ENCODE results near the gene IFT122.
"Not testable (repeated sequence)": the region's sequence is repeated elsewhere in the genome, so short reads cannot be mapped to it uniquely, and the experiment has no call there.

Gene IFT122

DNA sequence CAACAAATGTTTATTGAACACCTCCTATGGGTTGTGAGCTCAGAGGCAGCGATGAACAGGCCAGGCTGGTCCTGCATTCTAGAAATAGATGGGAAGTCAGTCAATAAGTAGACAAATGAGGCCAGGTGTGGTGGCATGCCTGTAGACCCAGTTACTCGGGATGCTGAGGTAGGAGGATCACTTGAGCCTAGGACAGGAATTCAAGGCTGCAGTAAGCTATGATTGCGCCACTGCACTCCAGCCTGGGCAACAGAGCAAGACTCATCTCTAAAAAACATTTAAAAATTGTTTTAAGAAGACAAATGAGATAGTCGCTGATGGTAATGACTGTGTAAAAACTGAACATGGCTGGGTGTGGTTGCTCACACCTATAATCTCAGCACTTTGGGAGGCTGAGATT, 84.1 kb downstream of the IFT122 start:
- DNase-seq = no peak

DNA sequence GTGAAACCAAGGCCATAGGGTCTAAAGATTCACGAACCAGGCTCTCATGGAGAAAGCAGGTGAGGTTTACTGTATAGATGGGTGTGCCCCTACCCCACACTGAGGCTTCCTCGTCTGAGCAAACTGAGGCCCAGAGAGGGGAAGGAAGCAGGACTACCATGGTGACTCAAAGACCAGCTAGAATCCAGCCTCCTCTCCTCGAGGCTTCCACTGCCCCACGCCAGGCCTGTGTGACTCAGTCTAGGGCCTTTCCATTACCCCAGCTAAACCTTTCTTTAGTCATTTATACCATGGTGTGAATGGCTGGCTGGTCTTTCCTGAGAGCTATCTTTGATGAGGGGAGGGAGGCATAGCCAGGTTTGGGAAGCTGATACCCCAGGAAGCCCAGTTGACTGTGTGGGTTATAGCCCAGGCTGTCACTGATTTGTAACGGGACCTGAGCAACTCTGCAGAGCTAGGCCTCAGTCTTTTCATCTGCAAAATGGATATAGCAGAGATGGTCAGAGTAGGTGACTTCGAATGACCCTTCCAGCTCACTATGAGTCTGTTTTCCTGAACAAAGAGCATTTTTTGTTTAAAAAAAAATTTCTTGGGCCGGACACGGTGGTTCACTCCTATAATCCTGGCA, 85.4 kb downstream of the IFT122 start:
- DNase-seq = peak; percentile 45

DNA sequence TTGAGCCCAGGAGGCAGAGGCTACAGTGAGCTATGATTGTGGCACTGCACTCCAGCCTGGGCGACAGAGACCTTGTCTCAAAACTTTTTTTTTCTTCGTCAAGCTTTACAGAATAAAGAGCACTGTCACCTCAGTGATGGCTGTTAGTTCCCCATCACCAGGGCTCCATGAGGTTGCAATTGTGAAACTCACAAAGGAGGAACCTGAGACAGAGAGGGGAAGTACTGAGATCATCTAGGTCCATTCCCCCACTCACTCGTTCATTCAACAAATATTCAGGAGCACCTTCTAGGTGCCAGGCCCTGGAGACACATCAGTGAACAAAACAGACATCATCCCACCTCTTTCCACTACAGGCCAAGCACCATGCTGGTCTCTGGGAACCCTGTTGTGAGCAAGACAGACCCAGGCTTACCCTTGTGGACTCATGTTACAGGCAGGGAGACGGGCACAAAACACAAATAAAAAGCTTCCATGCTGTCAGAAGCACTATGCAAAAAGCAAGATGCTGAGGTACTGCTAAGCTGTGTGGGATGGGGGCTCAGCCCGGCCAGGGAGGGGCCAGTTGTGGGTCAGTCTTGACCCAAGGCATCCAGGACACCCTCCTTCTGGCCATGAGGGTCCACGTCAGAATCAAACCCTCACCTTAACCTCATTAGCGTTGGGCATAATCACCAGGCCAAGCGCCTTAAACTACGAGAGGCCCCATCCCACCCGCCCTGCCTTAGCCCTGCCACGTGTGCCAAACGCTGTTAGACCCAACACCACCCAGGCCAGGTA, 86.3 kb downstream of the IFT122 start:
- DNase-seq = no peak

DNA sequence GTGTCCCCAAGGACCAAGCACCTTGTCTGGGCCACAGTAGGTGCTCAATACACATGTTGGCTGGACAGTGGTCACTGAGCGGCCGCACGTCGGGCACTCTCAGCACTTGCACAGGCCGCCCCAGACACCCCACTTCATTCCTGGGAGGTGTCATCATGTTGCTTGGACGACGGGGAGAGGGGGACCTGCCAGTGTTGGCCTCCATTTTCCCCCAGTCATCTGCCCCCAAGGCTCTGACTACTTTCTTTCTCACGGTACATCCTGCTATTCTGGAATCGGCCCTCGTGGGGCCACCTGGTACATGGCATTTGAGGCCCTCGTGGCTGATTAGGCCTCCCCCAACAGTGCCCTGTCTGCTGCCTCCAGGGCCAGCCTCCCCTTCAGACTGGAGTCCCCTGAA, 87.2 kb downstream of the IFT122 start:
- no peak for DNase-seq

DNA sequence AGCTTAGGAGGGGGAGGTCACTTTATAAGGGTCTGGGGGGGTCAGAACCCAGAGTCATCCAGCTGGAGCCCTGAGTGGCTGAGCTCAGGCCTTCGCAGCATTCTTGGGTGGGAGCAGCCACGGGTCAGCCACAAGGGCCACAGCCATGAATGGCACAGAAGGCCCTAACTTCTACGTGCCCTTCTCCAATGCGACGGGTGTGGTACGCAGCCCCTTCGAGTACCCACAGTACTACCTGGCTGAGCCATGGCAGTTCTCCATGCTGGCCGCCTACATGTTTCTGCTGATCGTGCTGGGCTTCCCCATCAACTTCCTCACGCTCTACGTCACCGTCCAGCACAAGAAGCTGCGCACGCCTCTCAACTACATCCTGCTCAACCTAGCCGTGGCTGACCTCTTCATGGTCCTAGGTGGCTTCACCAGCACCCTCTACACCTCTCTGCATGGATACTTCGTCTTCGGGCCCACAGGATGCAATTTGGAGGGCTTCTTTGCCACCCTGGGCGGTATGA, 88.6 kb downstream of the IFT122 start, which contains the start of gene RHO:
RHO (plus strand) TSS at position 51 of the 512 bp plus-strand sequence; CDS start at position 146, 95 bp downstream.
- DNase-seq = no peak

- no peak for DNase-seq
Observed at GRCh38 chr3:129529436-129530210, 89.6 kb downstream of the IFT122 start.

- peak; percentile 34 for DNase-seq
Observed at GRCh38 chr3:129530251-129530791, 90.3 kb downstream of the IFT122 start.

GRCh38 chr3:129530821-129531220, 90.8 kb downstream of the IFT122 start:
- no peak for DNase-seq

- DNase-seq = no peak
Observed at GRCh38 chr3:129531699-129532098, 91.7 kb downstream of the IFT122 start.

GRCh38 chr3:129532261-129532660, 92.2 kb downstream of the IFT122 start:
- DNase-seq = no peak

- DNase-seq = no peak
Observed at GRCh38 chr3:129533406-129533805, 93.4 kb downstream of the IFT122 start.

GRCh38 chr3:129534428-129535027, 94.5 kb downstream of the IFT122 start:
- no peak for DNase-seq

GRCh38 chr3:129535075-129535474, 95.1 kb downstream of the IFT122 start:
- DNase-seq = no peak

DNA sequence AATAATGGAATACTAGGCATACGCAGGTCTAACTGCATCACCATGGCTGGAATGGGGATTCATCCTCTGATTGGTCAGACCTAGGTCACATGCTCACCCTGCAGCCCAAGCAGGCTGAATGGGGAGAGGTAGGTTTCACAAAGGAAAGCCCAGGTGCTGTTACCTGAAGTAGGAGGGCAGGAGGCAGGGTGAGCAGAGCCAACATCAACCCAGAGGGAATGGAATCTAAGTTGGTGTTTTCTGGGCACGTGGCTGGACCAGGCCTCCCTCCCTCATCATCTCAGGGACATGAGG, 96.3 kb downstream of the IFT122 start:
- DNase-seq = no peak

GRCh38 chr3:129536804-129537203, 96.8 kb downstream of the IFT122 start:
- DNase-seq = no peak

DNA sequence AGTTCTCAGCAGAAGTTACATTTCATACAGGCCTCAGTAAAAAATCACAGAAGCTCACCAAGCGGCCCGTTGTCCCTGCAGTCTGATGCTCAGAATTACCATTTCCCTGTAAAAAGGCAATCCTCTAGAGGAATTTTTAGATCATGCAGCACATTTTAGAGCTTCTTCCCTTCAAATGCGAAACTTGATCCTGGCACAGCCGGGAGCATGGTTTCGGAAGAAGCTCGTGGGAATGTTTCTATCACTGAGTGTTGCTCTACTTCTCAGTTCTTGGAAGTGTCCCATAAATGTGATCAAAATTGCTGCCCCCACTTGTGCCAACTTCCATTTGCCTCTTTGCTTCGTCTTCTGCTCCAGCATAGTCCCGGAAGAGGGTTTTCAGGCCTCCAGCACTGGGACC, 99.2 kb downstream of the IFT122 start:
- DNase-seq = no peak

GRCh38 chr3:129540776-129541516, 100.9 kb downstream of the IFT122 start:
- no peak for DNase-seq

GRCh38 chr3:129542747-129543146, 102.7 kb downstream of the IFT122 start:
- DNase-seq = no peak

- no peak for DNase-seq
Observed at GRCh38 chr3:129543156-129543790, 103.2 kb downstream of the IFT122 start, which contains the start of gene H1-8. H1-8 (plus strand) TSS chr3:129543175; CDS start chr3:129543219, 44 bp downstream.

DNA sequence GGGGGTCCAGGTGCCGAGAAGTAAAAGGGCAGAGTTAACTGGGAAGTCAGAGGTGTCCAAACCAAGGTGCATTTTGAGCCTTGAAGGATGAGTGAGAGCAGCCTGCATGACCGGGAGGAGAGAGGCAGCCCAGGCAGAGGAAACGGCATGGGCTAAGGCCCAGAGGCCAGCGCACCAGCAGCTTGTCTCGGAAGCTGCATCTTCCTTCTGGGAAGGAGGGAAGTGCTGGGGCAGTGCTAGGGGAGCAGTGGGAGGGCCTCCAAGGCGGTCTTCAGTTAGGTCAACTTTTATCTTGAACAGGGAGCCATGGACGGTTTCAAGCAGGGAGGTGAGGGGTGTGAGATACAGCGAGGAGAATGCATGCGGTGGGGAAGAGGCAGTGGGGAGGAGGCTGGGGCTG, 104.0 kb downstream of the IFT122 start:
- no peak for DNase-seq

GRCh38 chr3:129545951-129546350, 105.9 kb downstream of the IFT122 start:
- DNase-seq = not testable (repeated sequence)

- DNase-seq = no peak
Observed at GRCh38 chr3:129547241-129547640, 107.2 kb downstream of the IFT122 start.

Data from EL (cell line).